GM12878 (cell line): Measurements from ENCODE around the gene TRAPPC3.

Experiments used
- ELK1 ChIP-seq: IDR thresholded peaks from 2 replicates; pipeline ENCODE4 v1.6.1; 2012; ENCODE audit warnings: low read depth, low read length, improper control_type of control experiment
- EZH2 ChIP-seq: IDR thresholded peaks from 2 replicates; pipeline ENCODE4 v1.6.1; 2012; ENCODE audit warnings: low read depth, mild to moderate bottlenecking, control low read depth, inconsistent platforms, low read length, borderline replicate concordance; ENCODE audit not compliant: control insufficient read depth
- HDAC2 ChIP-seq: fragments of 200-600 bp; sonication (generic); IDR thresholded peaks from 2 replicates; pipeline ENCODE4 v1.6.1; 2017
- KDM1A ChIP-seq: fragments of 200-600 bp; sonication (generic); IDR thresholded peaks from 2 replicates; pipeline ENCODE4 v1.6.1; 2016; ENCODE audit warnings: borderline replicate concordance
- PML ChIP-seq: IDR thresholded peaks from 2 replicates; pipeline ENCODE4 v1.6.1; 2012; ENCODE audit warnings: low read length, inconsistent platforms
- POLR2A ChIP-seq: IDR thresholded peaks from 2 replicates; pipeline ENCODE4 v1.6.1; 2011; ENCODE audit warnings: low read depth, mild to moderate bottlenecking, low read length
- POLR2AphosphoS5 ChIP-seq: IDR thresholded peaks from 2 replicates; pipeline ENCODE4 v1.6.1; 2011; ENCODE audit warnings: mild to moderate bottlenecking, low read length, inconsistent platforms
- SIN3A ChIP-seq: IDR thresholded peaks from 2 replicates; pipeline ENCODE4 v1.6.1; 2012; ENCODE audit warnings: low read depth, low read length, improper control_type of control experiment
- TBL1XR1 ChIP-seq: IDR thresholded peaks from 2 replicates; pipeline ENCODE4 v1.6.1; 2012; ENCODE audit warnings: low read depth, low read length, improper control_type of control experiment
- TF ChIP-seq, protein P1 (sequence below), 3 experiments: IDR thresholded peaks in 2 of 3; conservative IDR thresholded peaks in 1 of 3; 2 replicates each; pipeline ENCODE4 v1.5.1; 2011; ENCODE audit warnings: low read depth in 3 of 3, low read length in 3 of 3, mild to moderate bottlenecking in 3 of 3, control low read depth in 2 of 3, moderate library complexity in 2 of 3, inconsistent platforms in 1 of 3, mixed read lengths in 1 of 3; ENCODE audit not compliant: control insufficient read depth in 2 of 3, insufficient read depth in 1 of 3; ENCODE audit errors: extremely low read depth in 1 of 3
- TF ChIP-seq, protein P2 (sequence below): fragments of 450-650 bp; IDR thresholded peaks from 2 replicates; pipeline ENCODE4 v1.6.1; 2017; ENCODE audit warnings: mild to moderate bottlenecking, low read depth, inconsistent platforms; ENCODE audit not compliant: poor library complexity, severe bottlenecking
- TF ChIP-seq, protein P3 (sequence below): fragments of 450-650 bp; conservative IDR thresholded peaks from 2 replicates; pipeline ENCODE4 v1.6.1; 2017; ENCODE audit warnings: mild to moderate bottlenecking, moderate library complexity

DNA sequence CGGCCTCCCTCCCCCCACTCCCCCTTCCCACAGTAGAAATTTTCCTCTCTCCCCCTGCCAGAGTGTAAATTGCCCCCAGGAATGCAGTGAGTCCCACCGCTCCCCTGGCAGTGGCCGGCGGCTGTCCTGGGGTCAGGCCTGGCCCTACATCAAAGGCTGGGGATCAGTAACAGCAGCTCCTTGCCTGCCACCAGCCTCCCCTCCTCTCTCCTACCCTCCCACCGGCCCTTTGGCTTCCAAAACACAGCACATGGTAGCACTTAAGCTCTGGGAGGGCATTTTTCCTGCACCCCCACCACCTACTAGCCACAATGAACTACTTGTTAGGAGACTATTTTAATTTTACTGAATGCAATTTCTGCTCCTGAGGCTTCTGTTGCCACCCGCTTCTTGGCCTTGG lies 15.3 kb downstream of the TRAPPC3 start:
- TF ChIP-seq, protein P1, sequence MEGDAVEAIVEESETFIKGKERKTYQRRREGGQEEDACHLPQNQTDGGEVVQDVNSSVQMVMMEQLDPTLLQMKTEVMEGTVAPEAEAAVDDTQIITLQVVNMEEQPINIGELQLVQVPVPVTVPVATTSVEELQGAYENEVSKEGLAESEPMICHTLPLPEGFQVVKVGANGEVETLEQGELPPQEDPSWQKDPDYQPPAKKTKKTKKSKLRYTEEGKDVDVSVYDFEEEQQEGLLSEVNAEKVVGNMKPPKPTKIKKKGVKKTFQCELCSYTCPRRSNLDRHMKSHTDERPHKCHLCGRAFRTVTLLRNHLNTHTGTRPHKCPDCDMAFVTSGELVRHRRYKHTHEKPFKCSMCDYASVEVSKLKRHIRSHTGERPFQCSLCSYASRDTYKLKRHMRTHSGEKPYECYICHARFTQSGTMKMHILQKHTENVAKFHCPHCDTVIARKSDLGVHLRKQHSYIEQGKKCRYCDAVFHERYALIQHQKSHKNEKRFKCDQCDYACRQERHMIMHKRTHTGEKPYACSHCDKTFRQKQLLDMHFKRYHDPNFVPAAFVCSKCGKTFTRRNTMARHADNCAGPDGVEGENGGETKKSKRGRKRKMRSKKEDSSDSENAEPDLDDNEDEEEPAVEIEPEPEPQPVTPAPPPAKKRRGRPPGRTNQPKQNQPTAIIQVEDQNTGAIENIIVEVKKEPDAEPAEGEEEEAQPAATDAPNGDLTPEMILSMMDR (IDR thresholded peaks at IDR 0.05 in 2 of 3, conservative IDR thresholded peaks at IDR 0.05 in 1 of 3; ENCODE audit: control insufficient read depth in 2 of 3, extremely low read depth in 1 of 3, insufficient read depth in 1 of 3, low read depth in 3 of 3, low read length in 3 of 3), result no peak
- TF ChIP-seq EZH2 (no peak), SIN3A (no peak), ELK1 (no peak), POLR2AphosphoS5 (no peak), POLR2A (no peak), PML (no peak), KDM1A (no peak), HDAC2 (no peak), TBL1XR1 (no peak)
- TF ChIP-seq, protein P2, sequence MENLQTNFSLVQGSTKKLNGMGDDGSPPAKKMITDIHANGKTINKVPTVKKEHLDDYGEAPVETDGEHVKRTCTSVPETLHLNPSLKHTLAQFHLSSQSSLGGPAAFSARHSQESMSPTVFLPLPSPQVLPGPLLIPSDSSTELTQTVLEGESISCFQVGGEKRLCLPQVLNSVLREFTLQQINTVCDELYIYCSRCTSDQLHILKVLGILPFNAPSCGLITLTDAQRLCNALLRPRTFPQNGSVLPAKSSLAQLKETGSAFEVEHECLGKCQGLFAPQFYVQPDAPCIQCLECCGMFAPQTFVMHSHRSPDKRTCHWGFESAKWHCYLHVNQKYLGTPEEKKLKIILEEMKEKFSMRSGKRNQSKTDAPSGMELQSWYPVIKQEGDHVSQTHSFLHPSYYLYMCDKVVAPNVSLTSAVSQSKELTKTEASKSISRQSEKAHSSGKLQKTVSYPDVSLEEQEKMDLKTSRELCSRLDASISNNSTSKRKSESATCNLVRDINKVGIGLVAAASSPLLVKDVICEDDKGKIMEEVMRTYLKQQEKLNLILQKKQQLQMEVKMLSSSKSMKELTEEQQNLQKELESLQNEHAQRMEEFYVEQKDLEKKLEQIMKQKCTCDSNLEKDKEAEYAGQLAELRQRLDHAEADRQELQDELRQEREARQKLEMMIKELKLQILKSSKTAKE, result no peak
- TF ChIP-seq, protein P3, sequence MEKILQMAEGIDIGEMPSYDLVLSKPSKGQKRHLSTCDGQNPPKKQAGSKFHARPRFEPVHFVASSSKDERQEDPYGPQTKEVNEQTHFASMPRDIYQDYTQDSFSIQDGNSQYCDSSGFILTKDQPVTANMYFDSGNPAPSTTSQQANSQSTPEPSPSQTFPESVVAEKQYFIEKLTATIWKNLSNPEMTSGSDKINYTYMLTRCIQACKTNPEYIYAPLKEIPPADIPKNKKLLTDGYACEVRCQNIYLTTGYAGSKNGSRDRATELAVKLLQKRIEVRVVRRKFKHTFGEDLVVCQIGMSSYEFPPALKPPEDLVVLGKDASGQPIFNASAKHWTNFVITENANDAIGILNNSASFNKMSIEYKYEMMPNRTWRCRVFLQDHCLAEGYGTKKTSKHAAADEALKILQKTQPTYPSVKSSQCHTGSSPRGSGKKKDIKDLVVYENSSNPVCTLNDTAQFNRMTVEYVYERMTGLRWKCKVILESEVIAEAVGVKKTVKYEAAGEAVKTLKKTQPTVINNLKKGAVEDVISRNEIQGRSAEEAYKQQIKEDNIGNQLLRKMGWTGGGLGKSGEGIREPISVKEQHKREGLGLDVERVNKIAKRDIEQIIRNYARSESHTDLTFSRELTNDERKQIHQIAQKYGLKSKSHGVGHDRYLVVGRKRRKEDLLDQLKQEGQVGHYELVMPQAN, result no peak
